BLaER1 treated with 17β-estradiol and CSF1 and Interleukin-3, amounts not matched to agents 10 nM and 100 nM (cell line): ENCODE results near the gene FRMD3.

Experiments
- H3K27ac ChIP-seq, 11 experiments: shearing (Covaris generic); formaldehyde crosslinking; 2 replicates each; pipeline ENCODE4 v1.8.1; 2022
- H3K27me3 ChIP-seq, 11 experiments: shearing (Covaris generic); formaldehyde crosslinking; 2 replicates each; pipeline ENCODE4 v1.8.1; 2022
- H3K36me3 ChIP-seq, 11 experiments: shearing (Covaris generic); formaldehyde crosslinking; 2 replicates each; pipeline ENCODE4 v1.8.1; 2022
- H3K4me1 ChIP-seq, 10 experiments: shearing (Covaris generic); formaldehyde crosslinking; 2 replicates each; pipeline ENCODE4 v1.8.1; 2022
- H3K4me2 ChIP-seq, 11 experiments: shearing (Covaris generic); formaldehyde crosslinking; 2 replicates each; pipeline ENCODE4 v1.8.1; 2022
- H3K4me3 ChIP-seq, 10 experiments: shearing (Covaris generic); formaldehyde crosslinking; 2 replicates each; pipeline ENCODE4 v1.8.1; 2022
- H3K9ac ChIP-seq, 11 experiments: shearing (Covaris generic); formaldehyde crosslinking; 2 replicates each; pipeline ENCODE4 v1.8.1; 2022
- H3K9me3 ChIP-seq, 11 experiments: shearing (Covaris generic); formaldehyde crosslinking; replicated peaks in 1 of 11; 2 replicates each; pipeline ENCODE4 v1.8.1; 2022
- H4K20me1 ChIP-seq, 11 experiments: shearing (Covaris generic); formaldehyde crosslinking; 2 replicates each; pipeline ENCODE4 v1.8.1; 2022
- Cebpa-rat ChIP-seq, 11 experiments: shearing (Covaris generic); IDR thresholded peaks; 2 replicates each; pipeline ENCODE4 v1.8.1; 2022

The FRMD3 gene

DNA sequence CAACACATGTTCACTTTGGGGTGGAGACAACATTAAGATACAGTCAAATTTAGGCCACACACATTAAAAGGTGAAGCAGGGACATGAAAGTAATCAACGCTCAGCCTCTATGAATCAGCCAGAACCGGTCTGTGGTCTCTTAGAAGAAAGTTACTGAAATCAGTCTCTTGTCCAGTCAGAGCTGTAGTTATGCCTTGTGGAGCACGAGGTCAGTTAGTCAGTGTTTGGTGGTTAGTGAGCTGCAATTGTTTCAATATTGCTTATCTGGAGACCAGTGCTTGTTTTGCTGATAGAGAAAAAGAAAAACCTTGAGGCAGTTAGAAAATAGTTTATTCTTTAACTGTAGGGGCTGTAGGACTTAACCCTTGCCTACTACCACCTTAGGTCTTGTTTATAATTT is 317.5 kb downstream of the FRMD3 start:
- Histone ChIP-seq H3K4me1 (no peaks in the 10 kb centered on the region), H3K27me3 (no peaks in the 10 kb centered on the region), H3K27ac (no peak overlapping the region), H3K36me3 (no peaks in the 10 kb centered on the region), H3K9ac (no peak overlapping the region), H3K4me2 (no peak overlapping the region), H4K20me1 (no peaks in the 10 kb centered on the region), H3K4me3 (no peak overlapping the region), H3K9me3 (peaks cover 10 to 23% (median 17%) of the 10 kb centered on the region in 11 experiments; a peak in 19 of 22 replicates)
- no peak for TF ChIP-seq Cebpa-rat (IDR thresholded peaks at IDR 0.05)

DNA sequence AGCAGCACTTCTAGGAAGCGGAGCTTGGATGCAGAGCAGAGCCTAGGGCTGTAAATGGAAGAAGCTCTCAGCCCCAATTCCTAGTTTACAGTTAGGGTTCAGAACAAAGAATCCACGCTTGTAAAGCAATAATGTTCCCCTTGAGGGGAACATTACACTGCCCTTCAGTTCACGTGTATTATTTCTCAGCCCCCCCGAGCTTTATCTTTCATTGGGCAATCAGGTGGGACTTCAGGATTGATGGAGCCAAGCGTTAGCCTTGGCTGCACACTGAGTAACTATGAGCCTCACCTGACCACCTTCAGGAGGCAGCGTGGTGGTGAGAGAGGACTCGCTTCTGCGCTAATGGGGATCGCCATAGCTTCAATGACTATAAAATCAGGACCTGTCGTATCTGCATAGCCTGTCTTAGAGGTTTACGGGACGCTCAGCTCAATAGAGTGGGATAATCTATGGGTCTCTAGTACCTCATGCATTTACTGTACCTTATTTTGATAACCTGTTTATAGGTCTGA is 318.2 kb downstream of the FRMD3 start:
- H3K4me2 ChIP-seq = no peak overlapping the region
- no peaks in the 10 kb centered on the region for H3K27me3 ChIP-seq
- no peaks in the 10 kb centered on the region for H3K36me3 ChIP-seq
- H4K20me1 ChIP-seq = no peaks in the 10 kb centered on the region
- H3K4me1 ChIP-seq = no peaks in the 10 kb centered on the region
- H3K9ac ChIP-seq = no peak overlapping the region
- H3K27ac ChIP-seq = no peak overlapping the region
- no peak for TF ChIP-seq Cebpa-rat (IDR thresholded peaks at IDR 0.05)
- no peak overlapping the region for H3K4me3 ChIP-seq
- peaks cover 10 to 25% (median 21%) of the 10 kb centered on the region in 11 experiments; a peak in 19 of 22 replicates for H3K9me3 ChIP-seq

DNA sequence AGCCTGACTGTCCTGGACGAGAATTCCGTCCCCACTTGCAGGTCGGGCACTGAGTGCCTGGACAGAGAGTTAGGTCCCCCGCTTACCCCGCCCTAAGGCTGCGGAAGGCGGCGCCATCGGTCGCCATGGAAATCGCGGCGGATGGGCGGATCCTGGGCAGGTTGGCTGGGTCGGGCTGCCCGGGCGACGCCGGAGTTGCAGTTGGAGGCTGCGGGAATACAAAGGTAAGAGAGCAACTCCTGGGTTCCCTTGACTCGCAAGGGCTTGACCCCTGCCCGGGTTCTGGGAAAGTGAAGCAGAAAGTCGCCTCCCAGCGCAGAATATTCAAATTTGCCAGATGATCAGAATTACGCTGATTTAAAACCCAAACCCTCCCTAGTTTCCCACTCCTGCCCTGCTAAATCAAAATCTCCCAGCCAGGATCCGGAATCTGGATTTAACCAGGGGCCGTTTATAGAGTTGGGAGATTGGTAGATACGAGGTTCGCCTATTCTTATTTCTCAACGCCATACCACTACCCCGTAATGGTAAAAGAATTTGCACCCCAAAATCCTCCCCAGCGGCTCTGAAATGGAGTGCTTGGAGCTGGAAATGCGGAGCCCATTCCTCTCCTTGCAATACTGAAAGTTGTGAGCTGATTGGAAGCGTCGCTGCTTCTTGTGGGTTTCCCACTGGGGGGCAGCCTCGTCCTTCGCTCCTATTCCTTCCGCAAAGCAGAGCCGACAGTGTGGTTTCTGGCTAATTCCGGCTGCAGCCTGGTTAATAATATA is 318.9 kb downstream of the FRMD3 start:
- Histone ChIP-seq H3K4me1 (no peaks in the 10 kb centered on the region), H3K9me3 (peaks cover 10 to 29% (median 23%) of the 10 kb centered on the region in 11 experiments; a peak in 19 of 22 replicates), H3K4me3 (no peak overlapping the region), H3K36me3 (no peaks in the 10 kb centered on the region), H3K27ac (no peak overlapping the region), H3K4me2 (no peak overlapping the region), H4K20me1 (no peaks in the 10 kb centered on the region), H3K9ac (no peak overlapping the region), H3K27me3 (no peaks in the 10 kb centered on the region)
- TF ChIP-seq Cebpa-rat (IDR thresholded peaks at IDR 0.05) = no peak

DNA sequence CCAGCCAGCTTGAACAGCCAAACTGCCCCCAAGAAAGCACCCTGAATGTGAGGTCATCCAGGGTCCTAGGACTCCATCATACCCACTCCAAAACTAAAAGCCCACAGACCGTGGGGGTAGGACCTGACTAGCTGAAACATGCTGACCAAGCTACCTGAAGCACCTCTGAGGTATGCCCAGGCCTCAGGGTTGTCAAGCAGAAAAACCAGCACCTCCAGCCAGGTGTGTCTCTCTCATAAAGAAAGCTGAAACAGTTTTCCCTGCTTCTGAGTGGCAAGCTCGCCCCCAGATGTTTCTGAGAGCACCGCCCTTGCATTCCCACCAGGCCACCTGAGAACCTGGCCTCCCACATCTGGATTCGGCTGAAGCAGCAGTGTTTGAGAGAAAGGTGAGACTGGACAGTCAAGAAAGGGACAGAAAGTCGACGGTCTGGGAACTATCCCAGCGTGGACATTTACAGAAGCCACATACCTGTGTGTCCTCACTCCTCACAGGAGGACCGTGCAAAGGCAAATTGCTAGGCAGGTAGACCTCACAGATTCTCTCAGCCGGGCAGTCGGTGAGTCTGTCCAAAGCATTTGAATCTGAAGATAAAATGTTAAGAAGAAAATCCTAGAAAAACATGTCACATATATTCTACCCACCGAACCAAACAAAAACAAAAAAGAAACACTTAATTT is 319.6 kb downstream of the FRMD3 start:
- no peaks in the 10 kb centered on the region for H3K4me1 ChIP-seq
- no peaks in the 10 kb centered on the region for H4K20me1 ChIP-seq
- no peak overlapping the region for H3K4me3 ChIP-seq
- H3K9ac ChIP-seq = no peak overlapping the region
- H3K4me2 ChIP-seq = no peak overlapping the region
- H3K27ac ChIP-seq = no peak overlapping the region
- H3K9me3 ChIP-seq = peaks cover 10 to 29% (median 23%) of the 10 kb centered on the region in 11 experiments; a peak in 19 of 22 replicates
- H3K36me3 ChIP-seq = no peaks in the 10 kb centered on the region
- TF ChIP-seq Cebpa-rat (IDR thresholded peaks at IDR 0.05) = no peak
- no peaks in the 10 kb centered on the region for H3K27me3 ChIP-seq

DNA sequence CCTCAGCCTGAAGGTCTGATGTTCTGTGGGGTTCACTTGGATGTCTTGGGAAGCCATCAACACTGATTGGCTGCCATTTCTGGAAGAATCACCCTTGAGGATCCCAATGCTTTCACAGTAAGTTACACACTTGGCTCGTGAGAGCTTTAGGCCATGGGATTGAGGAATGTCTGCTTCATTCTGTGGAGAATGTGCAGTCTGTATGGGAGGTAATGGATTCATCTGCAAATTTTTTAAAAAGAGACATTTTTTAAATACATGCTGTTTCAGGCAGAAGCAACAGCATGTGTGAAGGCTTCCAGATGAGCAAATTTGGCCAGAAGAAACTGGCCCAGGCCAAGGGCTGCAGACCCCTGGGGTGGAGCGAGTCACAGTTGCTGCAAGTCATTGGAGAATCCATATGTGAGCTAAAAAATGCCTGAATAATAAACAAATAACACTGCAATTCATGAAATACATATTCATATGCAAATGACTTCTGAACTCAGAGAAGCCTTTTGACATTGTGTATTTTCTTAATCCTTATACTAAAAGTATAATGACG is 328.9 kb downstream of the FRMD3 start:
- no peaks in the 10 kb centered on the region for H4K20me1 ChIP-seq
- no peak for TF ChIP-seq Cebpa-rat (IDR thresholded peaks at IDR 0.05)
- no peaks in the 10 kb centered on the region for H3K36me3 ChIP-seq
- H3K9me3 ChIP-seq = no peaks in the 10 kb centered on the region
- peak overlapping the region in 1 of 11 experiments; percentile 70; a peak in 1 of 22 replicates for H3K4me2 ChIP-seq
- no peak overlapping the region for H3K9ac ChIP-seq
- no peaks in the 10 kb centered on the region for H3K27me3 ChIP-seq
- no peak overlapping the region for H3K27ac ChIP-seq
- no peak overlapping the region for H3K4me3 ChIP-seq
- H3K4me1 ChIP-seq = peaks cover 8 to 13% (median 9%) of the 10 kb centered on the region in 10 experiments

DNA sequence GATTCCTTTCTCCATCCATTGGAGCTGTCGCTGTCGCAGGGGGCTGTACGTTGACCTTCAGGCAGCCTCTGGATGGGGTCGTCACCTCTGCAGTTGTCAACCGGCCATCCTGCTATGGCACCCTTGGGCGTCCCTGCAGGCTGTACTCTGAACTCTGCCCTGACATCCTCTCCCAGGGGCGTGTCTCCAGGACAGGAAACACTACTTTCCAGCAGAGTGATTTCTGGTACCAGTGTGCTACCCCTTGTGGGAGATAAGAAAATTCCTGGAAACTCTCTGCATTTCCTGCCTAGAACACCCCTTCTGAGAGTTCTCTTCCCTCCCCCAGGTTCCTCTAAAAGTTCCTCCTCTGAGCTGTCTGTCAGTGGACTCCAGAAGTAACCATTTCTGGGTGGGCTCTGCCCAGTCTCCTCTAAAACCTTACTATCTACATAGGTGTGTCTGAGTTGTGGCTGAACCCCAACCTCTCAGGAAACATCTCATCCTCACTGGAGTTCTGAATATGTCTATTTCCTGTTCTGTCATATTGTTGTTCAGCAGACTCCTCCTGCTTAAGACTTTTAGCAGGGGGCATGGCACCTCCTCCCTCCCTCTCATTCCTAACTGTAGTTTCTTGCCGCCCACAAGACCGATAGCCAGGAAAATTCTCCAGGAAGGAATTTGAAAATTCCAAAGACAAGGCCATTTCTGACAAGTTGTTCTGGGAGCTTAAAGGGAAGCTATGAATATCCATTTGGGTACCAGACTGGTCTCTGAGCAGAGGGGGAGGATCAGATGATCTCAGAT is 329.9 kb downstream of the FRMD3 start:
- Histone ChIP-seq H3K4me1 (peaks cover 8 to 13% (median 9%) of the 10 kb centered on the region in 10 experiments), H3K4me3 (no peak overlapping the region)
- no peak for TF ChIP-seq Cebpa-rat (IDR thresholded peaks at IDR 0.05)

DNA sequence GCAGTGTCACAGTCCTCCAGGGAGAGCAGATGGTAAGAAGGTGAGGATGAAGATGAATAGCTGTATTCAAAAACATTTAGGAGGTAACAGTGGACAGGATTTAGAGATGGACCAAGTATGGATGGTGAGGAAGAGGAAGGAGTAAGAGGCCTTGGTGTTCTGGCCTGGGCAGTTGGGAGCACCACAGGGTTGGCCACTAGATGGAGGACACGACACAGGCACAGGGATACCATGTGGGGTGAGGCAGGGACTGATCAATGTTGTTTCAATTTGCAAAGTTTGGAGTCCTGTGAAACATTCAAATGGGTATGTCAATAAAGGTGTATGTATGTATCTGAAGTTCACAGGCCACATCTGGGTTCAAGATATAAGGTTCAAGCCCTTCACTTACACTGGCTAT is 334.2 kb downstream of the FRMD3 start:
- no peaks in the 10 kb centered on the region for H4K20me1 ChIP-seq
- H3K27me3 ChIP-seq = no peaks in the 10 kb centered on the region
- H3K27ac ChIP-seq = no peak overlapping the region
- H3K4me2 ChIP-seq = no peak overlapping the region
- no peaks in the 10 kb centered on the region for H3K9me3 ChIP-seq
- no peak overlapping the region for H3K9ac ChIP-seq
- no peaks in the 10 kb centered on the region for H3K36me3 ChIP-seq
- no peak overlapping the region for H3K4me3 ChIP-seq
- H3K4me1 ChIP-seq = peaks cover 8 to 13% (median 9%) of the 10 kb centered on the region in 10 experiments
- no peak for TF ChIP-seq Cebpa-rat (IDR thresholded peaks at IDR 0.05)

More for the DNA sequence above, 329.9 kb downstream of the FRMD3 start:
- H4K20me1 ChIP-seq = no peaks in the 10 kb centered on the region
- H3K9ac ChIP-seq = no peak overlapping the region
- no peaks in the 10 kb centered on the region for H3K36me3 ChIP-seq
- H3K27ac ChIP-seq = no peak overlapping the region
- no peaks in the 10 kb centered on the region for H3K9me3 ChIP-seq
- H3K27me3 ChIP-seq = no peaks in the 10 kb centered on the region
- peak overlapping the region; percentile 33 to 70 (median 49); a peak in 21 of 22 replicates for H3K4me2 ChIP-seq

DNA sequence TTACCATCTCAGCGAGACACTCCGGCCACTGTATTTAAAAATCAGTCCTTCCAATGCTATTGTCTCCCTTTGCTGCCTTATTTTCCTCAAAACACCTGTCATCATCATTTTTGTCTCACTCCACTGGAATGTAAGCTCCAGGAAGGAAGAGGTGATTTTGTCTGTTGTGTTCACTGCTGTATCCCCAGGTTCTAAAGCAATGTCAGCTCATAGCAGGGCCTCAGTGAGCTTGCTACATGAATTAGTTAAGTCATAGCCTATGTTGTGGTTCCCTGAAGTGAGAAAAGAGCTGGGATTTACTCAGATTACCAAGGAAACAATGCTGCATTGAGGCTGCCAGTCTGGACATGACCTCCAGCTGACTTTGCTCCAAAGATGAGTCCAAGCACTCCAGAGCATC is 337.7 kb downstream of the FRMD3 start:
- Histone ChIP-seq H3K4me1 (peaks cover 0 to 14% (median 6%) of the 10 kb centered on the region in 10 experiments; a peak in 8 of 20 replicates), H4K20me1 (no peaks in the 10 kb centered on the region), H3K4me2 (no peak overlapping the region), H3K9me3 (no peaks in the 10 kb centered on the region), H3K27ac (no peak overlapping the region), H3K9ac (no peak overlapping the region), H3K27me3 (no peaks in the 10 kb centered on the region), H3K4me3 (no peak overlapping the region), H3K36me3 (no peaks in the 10 kb centered on the region)
- TF ChIP-seq Cebpa-rat (IDR thresholded peaks at IDR 0.05) = no peak

DNA sequence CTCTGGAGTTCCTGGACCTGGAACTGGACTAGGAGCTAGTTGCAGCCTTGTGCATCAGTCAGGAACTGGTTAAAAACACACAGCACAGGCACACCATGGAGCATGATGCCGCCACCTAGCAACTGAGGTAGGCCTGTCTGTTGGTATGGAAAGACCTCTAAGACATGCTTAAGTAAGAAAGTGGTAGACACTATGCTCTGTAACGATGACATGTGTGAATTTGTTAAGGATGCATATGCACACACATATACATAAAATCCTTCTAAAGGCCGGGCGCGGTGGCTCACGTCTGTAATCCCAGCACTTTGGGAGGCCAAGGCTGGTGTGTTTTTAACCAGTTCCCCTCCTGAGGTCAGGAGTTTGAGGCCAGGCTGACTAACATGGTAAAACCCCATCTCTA is 338.4 kb downstream of the FRMD3 start:
- H4K20me1 ChIP-seq = no peaks in the 10 kb centered on the region
- H3K36me3 ChIP-seq = no peaks in the 10 kb centered on the region
- no peak overlapping the region for H3K27ac ChIP-seq
- TF ChIP-seq Cebpa-rat (IDR thresholded peaks at IDR 0.05) = no peak
- H3K27me3 ChIP-seq = no peaks in the 10 kb centered on the region
- H3K4me1 ChIP-seq = peaks cover 0 to 14% (median 6%) of the 10 kb centered on the region in 10 experiments; a peak in 8 of 20 replicates
- no peak overlapping the region for H3K4me2 ChIP-seq
- H3K9me3 ChIP-seq = no peaks in the 10 kb centered on the region
- H3K9ac ChIP-seq = no peak overlapping the region
- no peak overlapping the region for H3K4me3 ChIP-seq
